ENCODE data around the gene MPND.

Gene MPND

DNA sequence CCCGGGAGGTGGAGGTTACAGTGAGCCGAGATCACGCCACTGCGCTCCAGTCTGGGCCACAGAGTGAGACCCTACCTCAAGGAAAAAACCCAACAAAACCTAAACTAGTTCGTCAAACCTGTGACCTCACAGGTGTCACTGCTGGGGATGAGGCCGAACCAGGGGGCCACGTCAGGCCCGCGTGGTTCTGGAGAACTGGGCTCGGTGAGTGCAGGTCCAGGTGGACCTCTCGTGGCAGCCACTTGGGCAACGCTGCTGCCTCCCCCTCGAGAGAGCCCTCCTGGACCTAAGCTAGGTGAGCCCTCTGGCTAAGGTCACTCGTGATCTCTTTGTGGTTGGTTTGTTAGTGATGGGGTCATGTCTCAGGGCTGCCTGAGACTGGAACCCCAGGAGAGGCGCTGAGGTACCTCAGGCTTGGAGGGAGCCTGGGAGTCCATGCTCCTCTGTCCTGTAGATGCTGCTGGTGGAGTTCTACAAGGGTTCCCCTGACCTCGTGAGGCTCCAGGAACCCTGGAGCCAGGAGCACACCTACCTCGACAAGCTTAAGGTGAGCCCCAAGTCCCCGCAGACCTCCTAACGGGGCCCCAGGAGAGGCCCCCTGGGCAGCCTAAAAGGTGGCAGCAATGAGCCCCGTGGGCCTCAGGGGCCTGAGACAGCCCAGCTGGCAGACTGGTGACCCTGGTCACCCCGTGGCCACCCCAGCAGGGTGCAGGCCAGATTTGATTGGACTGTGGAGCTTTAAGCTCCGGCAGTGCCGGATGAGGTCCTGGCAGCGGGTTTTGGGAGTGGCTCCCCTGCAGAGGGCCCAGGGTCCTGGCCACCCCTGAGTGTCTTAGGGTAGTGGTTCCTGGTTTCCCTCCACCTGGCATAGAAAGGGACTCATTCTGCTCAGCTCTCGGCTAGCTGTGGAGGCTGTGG is 15.6 kb downstream of the MPND start:
- Histone ChIP-seq H3K4me3 (ENCODE audit: low read depth in 1 of 5, low read length in 5 of 5) (no peak overlapping the region), H3K9me3 (ENCODE audit: control insufficient read depth in 5 of 5, low read length in 5 of 5) (no peaks in the 10 kb centered on the region), H3K27ac (ENCODE audit: low read depth, low read length) (no peak overlapping the region), H3K4me1 (ENCODE audit: control insufficient read depth in 5 of 5, insufficient read depth in 5 of 5, low read length in 5 of 5) (no peaks in the 10 kb centered on the region), H3K27me3 (ENCODE audit: control insufficient read depth in 5 of 5, insufficient read depth in 4 of 5, low read length in 5 of 5) (no peaks in the 10 kb centered on the region), H3K9ac (ENCODE audit: low read length in 5 of 5) (no peak overlapping the region), H3K36me3 (ENCODE audit: control insufficient read depth in 5 of 5, insufficient read depth in 5 of 5, low read length in 5 of 5) (peaks cover 0 to 73% (median 61%) of the 10 kb centered on the region in 5 donors)

DNA sequence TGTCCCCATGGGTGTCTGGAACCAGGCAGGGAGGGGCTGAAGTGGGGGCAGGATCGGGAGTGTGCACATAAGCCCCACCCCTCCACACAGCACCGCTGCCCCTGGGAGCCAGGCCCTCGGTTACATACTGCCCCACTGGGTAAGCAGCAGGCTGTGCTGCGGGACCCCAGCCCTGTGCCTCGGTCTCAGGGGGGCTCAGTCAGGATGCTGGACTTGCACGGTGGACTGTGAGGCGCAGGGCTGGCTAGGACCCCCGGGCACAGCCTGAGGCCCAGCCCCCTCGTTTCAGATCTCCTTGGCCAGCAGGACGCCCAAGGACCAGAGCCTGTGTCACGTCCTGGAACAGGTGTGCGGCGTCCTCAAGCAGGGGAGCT is 16.3 kb downstream of the MPND start:
- Histone ChIP-seq H3K27ac (ENCODE audit: low read depth, low read length) (no peak overlapping the region), H3K9ac (ENCODE audit: low read length in 5 of 5) (no peak overlapping the region), H3K27me3 (ENCODE audit: control insufficient read depth in 5 of 5, insufficient read depth in 4 of 5, low read length in 5 of 5) (no peaks in the 10 kb centered on the region), H3K4me3 (ENCODE audit: low read depth in 1 of 5, low read length in 5 of 5) (no peak overlapping the region), H3K36me3 (ENCODE audit: control insufficient read depth in 5 of 5, insufficient read depth in 5 of 5, low read length in 5 of 5) (peaks cover 0 to 72% (median 61%) of the 10 kb centered on the region in 5 donors), H3K9me3 (ENCODE audit: control insufficient read depth in 5 of 5, low read length in 5 of 5) (no peaks in the 10 kb centered on the region), H3K4me1 (ENCODE audit: control insufficient read depth in 5 of 5, insufficient read depth in 5 of 5, low read length in 5 of 5) (no peaks in the 10 kb centered on the region)

DNA sequence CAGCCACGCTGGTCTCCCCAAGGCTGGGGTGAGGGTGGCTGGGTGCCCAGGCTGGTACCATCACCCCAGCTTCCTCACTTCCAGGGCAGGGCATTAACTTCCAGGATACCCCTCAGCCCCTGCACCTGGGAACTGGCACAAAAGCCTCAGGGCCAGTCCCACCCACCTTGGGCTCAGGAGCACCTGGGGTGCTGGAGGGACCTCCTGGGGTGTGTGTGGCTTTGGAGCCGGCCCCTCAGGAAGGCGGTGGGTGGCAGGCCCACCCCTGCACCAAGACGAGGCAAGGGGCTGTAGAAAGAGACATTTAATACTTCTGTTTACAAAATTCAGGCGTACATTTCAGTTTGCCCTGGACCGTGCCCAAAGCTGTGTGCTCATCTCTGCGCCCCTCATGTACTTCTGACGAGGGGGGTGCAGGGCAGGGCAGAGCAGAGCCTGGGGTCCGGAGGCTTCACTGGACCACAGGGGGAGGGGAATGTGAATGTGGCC is 16.8 kb downstream of the MPND start:
- no peaks in the 10 kb centered on the region for H3K9me3 ChIP-seq (ENCODE audit: control insufficient read depth in 5 of 5, low read length in 5 of 5)
- no peaks in the 10 kb centered on the region for H3K4me1 ChIP-seq (ENCODE audit: control insufficient read depth in 5 of 5, insufficient read depth in 5 of 5, low read length in 5 of 5)
- H3K27me3 ChIP-seq (ENCODE audit: control insufficient read depth in 5 of 5, insufficient read depth in 4 of 5, low read length in 5 of 5), result no peaks in the 10 kb centered on the region
- no peak overlapping the region for H3K9ac ChIP-seq (ENCODE audit: low read length in 5 of 5)
- peaks cover 0 to 75% (median 64%) of the 10 kb centered on the region in 5 donors for H3K36me3 ChIP-seq (ENCODE audit: control insufficient read depth in 5 of 5, insufficient read depth in 5 of 5, low read length in 5 of 5)
- H3K27ac ChIP-seq (ENCODE audit: low read depth, low read length), result no peak overlapping the region
- H3K4me3 ChIP-seq (ENCODE audit: low read depth in 1 of 5, low read length in 5 of 5), result no peak overlapping the region

DNA sequence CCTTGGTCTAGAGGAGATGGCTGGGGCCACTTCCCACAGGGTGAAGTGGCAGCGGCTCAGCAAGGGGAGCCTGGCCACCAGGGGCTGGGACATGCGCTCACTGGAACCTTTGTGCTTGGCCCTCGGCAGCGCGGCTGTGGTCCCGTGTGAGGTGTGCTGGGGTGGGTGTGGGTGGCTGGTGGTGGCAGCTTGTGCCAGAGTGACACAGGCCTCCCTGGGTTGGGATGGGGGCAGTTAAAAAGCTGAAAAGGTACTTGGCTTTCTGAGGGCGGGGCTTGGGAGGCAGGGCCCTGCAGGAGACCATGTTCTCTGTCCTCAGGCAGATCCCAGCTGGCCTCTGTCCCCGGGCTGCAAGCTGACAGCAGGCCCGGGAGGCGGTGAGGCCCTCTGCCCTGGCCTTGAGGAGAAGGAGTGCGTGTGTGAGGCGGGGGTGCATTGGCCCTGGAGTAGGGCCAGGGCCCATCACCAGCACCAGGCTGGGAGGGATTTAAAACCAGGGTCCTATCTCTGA is 17.3 kb downstream of the MPND start:
- H3K36me3 ChIP-seq (ENCODE audit: control insufficient read depth in 5 of 5, insufficient read depth in 5 of 5, low read length in 5 of 5), result peaks cover 0 to 81% (median 70%) of the 10 kb centered on the region in 5 donors
- no peak overlapping the region for H3K9ac ChIP-seq (ENCODE audit: low read length in 5 of 5)
- H3K4me1 ChIP-seq (ENCODE audit: control insufficient read depth in 5 of 5, insufficient read depth in 5 of 5, low read length in 5 of 5), result no peaks in the 10 kb centered on the region
- H3K27ac ChIP-seq (ENCODE audit: low read depth, low read length), result no peak overlapping the region
- H3K9me3 ChIP-seq (ENCODE audit: control insufficient read depth in 5 of 5, low read length in 5 of 5), result no peaks in the 10 kb centered on the region
- no peaks in the 10 kb centered on the region for H3K27me3 ChIP-seq (ENCODE audit: control insufficient read depth in 5 of 5, insufficient read depth in 4 of 5, low read length in 5 of 5)
- H3K4me3 ChIP-seq (ENCODE audit: low read depth in 1 of 5, low read length in 5 of 5), result no peak overlapping the region

DNA sequence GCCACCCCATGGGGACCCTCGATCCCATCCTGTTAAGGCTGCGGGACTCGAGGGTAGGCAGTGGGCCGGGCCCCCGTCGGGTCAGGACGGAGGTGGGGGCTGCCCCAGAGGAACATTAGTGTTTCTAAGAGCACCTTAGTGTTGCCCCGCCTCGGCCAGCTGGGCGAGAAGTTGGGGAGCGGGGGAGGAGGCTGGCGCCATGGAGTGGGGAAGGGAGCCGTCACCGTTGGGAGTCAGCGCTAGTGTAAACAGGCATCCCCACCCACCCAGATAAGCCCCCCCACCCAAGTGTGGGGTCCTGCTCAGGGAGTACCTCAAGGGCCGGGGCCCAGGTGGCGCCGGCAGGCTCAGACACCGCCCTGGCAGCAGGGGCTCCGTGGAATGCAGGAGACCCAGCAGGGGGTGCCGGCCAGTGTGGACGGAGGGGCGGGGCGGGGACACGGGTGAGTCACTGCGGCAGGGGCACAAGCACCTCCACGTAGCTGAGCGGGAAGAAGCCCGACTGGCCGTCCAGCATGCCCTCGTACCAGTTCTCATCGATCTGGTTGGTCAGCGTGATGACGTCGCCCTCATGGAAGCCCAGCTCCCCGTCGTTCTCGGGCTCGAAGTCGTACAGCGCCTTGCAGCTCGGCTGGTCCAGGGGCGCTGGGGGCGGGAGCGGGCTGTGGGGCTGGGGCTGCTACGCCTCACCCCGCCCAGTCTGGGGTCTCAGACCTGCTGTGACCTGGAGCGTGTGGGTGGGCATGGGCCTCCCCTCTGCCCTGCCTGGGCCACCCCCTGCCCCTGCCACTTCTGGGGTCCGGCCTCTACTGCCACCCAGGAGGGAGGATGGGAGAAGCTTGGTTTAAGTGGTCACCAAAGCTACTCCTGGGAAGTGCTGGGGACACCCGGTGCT is 18.0 kb downstream of the MPND start:
- Histone ChIP-seq H3K27ac (ENCODE audit: low read depth, low read length) (no peak overlapping the region), H3K9ac (ENCODE audit: low read length in 5 of 5) (no peak overlapping the region)

DNA sequence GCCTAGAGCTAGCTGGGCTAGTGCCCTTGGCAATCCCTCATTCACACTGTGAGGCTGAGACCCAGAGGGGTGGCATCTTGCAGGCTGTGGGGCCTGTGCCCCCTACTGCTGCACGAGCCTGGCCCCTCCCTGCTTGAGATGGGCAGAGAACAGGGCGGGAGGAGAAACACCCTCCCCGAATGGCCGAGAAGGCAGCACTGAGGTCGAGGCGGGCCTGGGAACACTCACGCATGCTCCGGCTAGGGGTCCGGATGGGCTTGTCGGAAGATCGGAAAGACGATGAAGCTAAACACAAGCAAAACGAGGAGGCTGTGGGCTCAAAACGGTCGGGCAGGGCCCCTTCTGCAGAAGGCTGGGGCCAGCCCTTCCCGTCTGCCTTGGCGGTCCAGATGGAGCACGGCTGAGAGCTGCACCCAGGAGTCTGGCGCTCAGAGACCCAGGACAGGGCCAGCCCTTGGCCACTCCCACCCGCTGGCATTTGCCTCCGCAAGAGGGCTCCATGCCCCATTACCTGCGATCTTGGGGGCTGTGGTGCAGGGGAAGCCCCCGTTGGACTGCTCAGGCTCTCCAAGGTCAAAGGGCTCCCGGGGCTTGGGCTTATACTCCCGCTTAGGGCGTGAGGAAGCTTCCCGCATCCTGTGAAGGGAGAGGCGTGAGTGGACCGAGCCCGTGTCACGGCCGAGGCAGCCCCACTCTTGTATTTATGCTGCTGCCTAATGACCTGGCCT is 18.9 kb downstream of the MPND start:
- Histone ChIP-seq H3K9me3 (ENCODE audit: control insufficient read depth in 5 of 5, low read length in 5 of 5) (no peaks in the 10 kb centered on the region), H3K9ac (ENCODE audit: low read length in 5 of 5) (no peak overlapping the region), H3K27ac (ENCODE audit: low read depth, low read length) (no peak overlapping the region), H3K4me3 (ENCODE audit: low read depth in 1 of 5, low read length in 5 of 5) (no peak overlapping the region), H3K27me3 (ENCODE audit: control insufficient read depth in 5 of 5, insufficient read depth in 4 of 5, low read length in 5 of 5) (no peaks in the 10 kb centered on the region), H3K36me3 (ENCODE audit: control insufficient read depth in 5 of 5, insufficient read depth in 5 of 5, low read length in 5 of 5) (peaks cover 0 to 91% (median 82%) of the 10 kb centered on the region in 5 donors), H3K4me1 (ENCODE audit: control insufficient read depth in 5 of 5, insufficient read depth in 5 of 5, low read length in 5 of 5) (peaks cover 0 to 1% (median 0%) of the 10 kb centered on the region in 5 donors)

More for the DNA sequence above, 18.0 kb downstream of the MPND start:
- H3K4me1 ChIP-seq (ENCODE audit: control insufficient read depth in 5 of 5, insufficient read depth in 5 of 5, low read length in 5 of 5), result no peaks in the 10 kb centered on the region
- no peak overlapping the region for H3K4me3 ChIP-seq (ENCODE audit: low read depth in 1 of 5, low read length in 5 of 5)
- H3K36me3 ChIP-seq (ENCODE audit: control insufficient read depth in 5 of 5, insufficient read depth in 5 of 5, low read length in 5 of 5), result peaks cover 0 to 88% (median 77%) of the 10 kb centered on the region in 5 donors
- H3K9me3 ChIP-seq (ENCODE audit: control insufficient read depth in 5 of 5, low read length in 5 of 5), result no peaks in the 10 kb centered on the region
- H3K27me3 ChIP-seq (ENCODE audit: control insufficient read depth in 5 of 5, insufficient read depth in 4 of 5, low read length in 5 of 5), result no peaks in the 10 kb centered on the region

DNA sequence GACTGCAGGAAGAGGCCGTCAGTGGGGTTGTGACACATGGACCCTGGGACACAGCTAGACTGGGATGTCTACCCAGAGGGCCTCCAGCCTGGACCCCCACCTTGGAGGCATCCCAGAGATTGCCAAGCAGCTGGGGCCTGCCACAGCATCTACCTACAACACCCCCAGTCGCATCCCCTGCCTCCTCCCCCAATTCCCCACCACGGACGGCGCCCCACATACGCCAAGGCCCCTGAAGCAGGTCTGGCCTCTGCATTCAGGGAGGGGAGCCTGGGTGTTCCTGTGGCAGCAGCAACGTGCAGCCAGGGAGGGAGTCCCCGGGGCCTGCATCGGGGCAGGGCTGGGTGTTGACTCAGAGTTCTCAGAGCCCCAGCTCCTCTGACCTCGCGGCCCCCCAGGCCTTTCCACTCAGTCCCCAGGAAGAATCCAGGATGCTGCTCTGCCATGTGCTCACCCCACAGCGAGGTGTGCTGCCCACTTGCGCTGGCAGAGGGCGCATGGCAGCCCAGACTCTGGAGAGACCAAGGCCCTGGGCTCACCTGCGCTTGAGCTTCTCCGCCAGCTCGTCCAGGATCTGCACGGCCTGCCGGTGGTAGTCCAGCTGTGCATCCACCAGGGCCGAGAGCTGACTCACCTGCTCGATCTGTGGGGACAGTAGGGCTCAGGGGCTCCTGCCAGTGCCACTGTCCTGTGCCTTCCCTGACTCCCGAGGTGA is 19.6 kb downstream of the MPND start:
- Histone ChIP-seq H3K27ac (ENCODE audit: low read depth, low read length) (no peak overlapping the region), H3K4me1 (ENCODE audit: control insufficient read depth in 5 of 5, insufficient read depth in 5 of 5, low read length in 5 of 5) (peaks cover 0 to 8% (median 7%) of the 10 kb centered on the region in 5 donors), H3K4me3 (ENCODE audit: low read depth in 1 of 5, low read length in 5 of 5) (no peak overlapping the region), H3K27me3 (ENCODE audit: control insufficient read depth in 5 of 5, insufficient read depth in 4 of 5, low read length in 5 of 5) (no peaks in the 10 kb centered on the region), H3K36me3 (ENCODE audit: control insufficient read depth in 5 of 5, insufficient read depth in 5 of 5, low read length in 5 of 5) (peaks cover 0 to 92% (median 81%) of the 10 kb centered on the region in 5 donors), H3K9me3 (ENCODE audit: control insufficient read depth in 5 of 5, low read length in 5 of 5) (no peaks in the 10 kb centered on the region), H3K9ac (ENCODE audit: low read length in 5 of 5) (no peak overlapping the region)

DNA sequence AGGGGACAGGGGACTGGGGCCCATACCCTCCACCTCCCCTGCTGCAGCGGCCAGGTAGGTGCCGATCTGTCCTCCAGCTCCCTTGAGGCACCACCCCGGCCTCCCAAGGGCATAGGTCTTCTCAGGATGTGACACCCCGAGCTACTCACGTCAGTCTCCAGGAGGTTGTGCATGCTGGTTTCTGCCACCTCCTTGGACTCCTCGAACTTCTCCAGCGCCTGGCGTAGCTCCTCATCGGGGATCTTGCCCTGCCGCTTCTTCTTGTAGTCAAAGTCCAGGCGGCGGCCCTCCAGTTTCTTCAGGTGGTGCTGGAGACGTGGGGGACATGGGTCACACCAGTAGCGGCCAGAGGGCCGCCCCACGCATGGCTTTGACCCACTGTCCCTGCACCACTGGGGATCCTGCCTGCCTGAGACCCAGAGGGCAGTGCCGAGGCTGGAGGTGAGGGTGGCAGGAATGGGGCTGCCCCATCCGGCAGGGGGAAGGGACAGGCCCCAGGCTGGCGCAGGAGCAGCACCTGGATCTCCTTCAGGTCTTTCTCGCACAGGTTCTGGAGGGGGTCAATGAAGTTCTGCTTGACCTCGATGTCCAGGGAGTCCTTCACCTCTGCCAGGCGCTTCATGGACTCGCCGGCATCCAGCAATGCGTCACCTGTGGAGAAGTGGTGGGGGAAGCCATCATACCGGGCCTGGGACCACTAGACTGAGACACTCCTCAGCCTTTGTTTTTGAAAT is 20.4 kb downstream of the MPND start:
- Histone ChIP-seq H3K27ac (ENCODE audit: low read depth, low read length) (no peak overlapping the region), H3K36me3 (ENCODE audit: control insufficient read depth in 5 of 5, insufficient read depth in 5 of 5, low read length in 5 of 5) (peaks cover 0 to 85% (median 76%) of the 10 kb centered on the region in 5 donors), H3K4me3 (ENCODE audit: low read depth in 1 of 5, low read length in 5 of 5) (no peak overlapping the region)

More for the DNA sequence above, 20.4 kb downstream of the MPND start:
- Histone ChIP-seq H3K4me1 (ENCODE audit: control insufficient read depth in 5 of 5, insufficient read depth in 5 of 5, low read length in 5 of 5) (peaks cover 3 to 16% (median 14%) of the 10 kb centered on the region in 5 donors), H3K27me3 (ENCODE audit: control insufficient read depth in 5 of 5, insufficient read depth in 4 of 5, low read length in 5 of 5) (no peaks in the 10 kb centered on the region), H3K9ac (ENCODE audit: low read length in 5 of 5) (no peak overlapping the region), H3K9me3 (ENCODE audit: control insufficient read depth in 5 of 5, low read length in 5 of 5) (no peaks in the 10 kb centered on the region)

All from subcutaneous abdominal adipose tissue (tissue), 5 donors.